Activated CD8-positive, alpha-beta memory T cell treated with anti-CD3 and anti-CD28 coated beads, Interleukin-2, amount 50 U/mL, for 1 hour (primary cell): ENCODE measurements around the gene MZT2A.
"Not testable (repeated sequence)": the region's sequence is repeated elsewhere in the genome, so short reads cannot be mapped to it uniquely, and the experiment has no call there.

Experiments
- DNase-seq: peaks from one replicate; pipeline ENCODE4 v3.0.0-alpha.2; 2020; ENCODE audit errors: extremely low read depth

The MZT2A gene

GRCh38 chr2:131492418-131493198 is 411 bp upstream of the MZT2A start:
- peak; percentile 88 for DNase-seq

- not testable (repeated sequence) for DNase-seq
Observed at GRCh38 chr2:131491469-131491836, 744 bp downstream of the MZT2A start.

GRCh38 chr2:131490616-131491468 is 1.4 kb downstream of the MZT2A start:
- DNase-seq = not testable (repeated sequence)

- no peak for DNase-seq
Observed at GRCh38 chr2:131488306-131489205, 3.6 kb downstream of the MZT2A start.

GRCh38 chr2:131486201-131486902 is 5.8 kb downstream of the MZT2A start:
- DNase-seq = not testable (repeated sequence)

GRCh38 chr2:131484906-131485460 is 7.2 kb downstream of the MZT2A start:
- not testable (repeated sequence) for DNase-seq

GRCh38 chr2:131483981-131484820 is 8.0 kb downstream of the MZT2A start:
- not testable (repeated sequence) for DNase-seq

GRCh38 chr2:131482506-131483155 is 9.6 kb downstream of the MZT2A start:
- not testable (repeated sequence) for DNase-seq

- not testable (repeated sequence) for DNase-seq
Observed at GRCh38 chr2:131480351-131480750, 11.8 kb downstream of the MZT2A start.

- not testable (repeated sequence) for DNase-seq
Observed at GRCh38 chr2:131478850-131479461, 13.2 kb downstream of the MZT2A start.

GRCh38 chr2:131478074-131478849 is 13.9 kb downstream of the MZT2A start:
- DNase-seq = not testable (repeated sequence)

- DNase-seq = not testable (repeated sequence)
Observed at GRCh38 chr2:131477227-131477626, 15.0 kb downstream of the MZT2A start.

GRCh38 chr2:131476363-131476762 is 15.8 kb downstream of the MZT2A start:
- not testable (repeated sequence) for DNase-seq

- no peak for DNase-seq
Observed at GRCh38 chr2:131475831-131476230, 16.4 kb downstream of the MZT2A start, which contains the start of gene TUBA3D. Gene TUBA3D (plus strand): TSS chr2:131476119. CDS start chr2:131476200, 81 bp downstream.

GRCh38 chr2:131473266-131473665 is 18.9 kb downstream of the MZT2A start:
- DNase-seq = not testable (repeated sequence)

GRCh38 chr2:131471624-131472023 is 20.6 kb downstream of the MZT2A start:
- not testable (repeated sequence) for DNase-seq

- DNase-seq = not testable (repeated sequence)
Observed at GRCh38 chr2:131470944-131471343, 21.3 kb downstream of the MZT2A start.

- not testable (repeated sequence) for DNase-seq
Observed at GRCh38 chr2:131467722-131468121, 24.5 kb downstream of the MZT2A start.
